Keratinocyte (primary cell): Measurements from ENCODE around the gene SPG11. TPM values are rescaled to one million over a fixed set of nuclear protein-coding genes. Genes with fewer than 3 reads are reported as not detected.
"Not testable (repeated sequence)": the region's sequence is repeated elsewhere in the genome, so short reads cannot be mapped to it uniquely, and the experiment has no call there.

ENCODE experiments used
- DNase-seq: peaks from one replicate; pipeline ENCODE4 v3.0.0-alpha.2; 2011; ENCODE audit warnings: low read depth, missing footprints, low spot score
- FAIRE-seq: peaks from 2 replicates; lab custom pipeline; 2011; peaks lifted over from hg19 to GRCh38; lab: Jason Lieb, UNC
- H2AFZ ChIP-seq: 2 replicates; pipeline ENCODE4 v1.6.0; 2012; ENCODE audit warnings: low read length, control low read depth, inconsistent platforms; ENCODE audit not compliant: control insufficient read depth
- H3K27ac ChIP-seq: 2 replicates; pipeline ENCODE4 v1.5.1; 2011; ENCODE audit warnings: low read length; ENCODE audit not compliant: control insufficient read depth, insufficient read depth
- H3K27me3 ChIP-seq: 3 replicates; pipeline ENCODE4 v1.6.0; 2011; ENCODE audit warnings: low read length; ENCODE audit not compliant: control insufficient read depth, insufficient read depth; ENCODE audit errors: extremely low read depth
- H3K36me3 ChIP-seq, 2 experiments: 2 replicates in 1 of 2; 3 replicates in 1 of 2; pipeline ENCODE4 v1.5.1; 2011; ENCODE audit warnings: low read length in 2 of 2, mild to moderate bottlenecking in 1 of 2; ENCODE audit not compliant: control insufficient read depth in 2 of 2, insufficient read depth in 2 of 2; ENCODE audit errors: extremely low read depth in 1 of 2
- H3K4me1 ChIP-seq: 3 replicates; pipeline ENCODE4 v1.5.1; 2011; ENCODE audit warnings: low read length; ENCODE audit not compliant: control insufficient read depth, insufficient read depth; ENCODE audit errors: extremely low read depth
- H3K4me2 ChIP-seq: 3 replicates; pipeline ENCODE4 v1.6.0; 2011; ENCODE audit warnings: low read depth, low read length; ENCODE audit not compliant: control insufficient read depth, insufficient read depth; ENCODE audit errors: extremely low read depth
- H3K4me3 ChIP-seq, 3 experiments: fragments of 200-600 bp in 1 of 3; sonication (generic) in 1 of 3; 2 replicates in 2 of 3; 3 replicates in 1 of 3; pipeline ENCODE4 v1.5.1; 2011 to 2016; ENCODE audit warnings: low read length in 3 of 3, mild to moderate bottlenecking in 3 of 3, control low read depth in 2 of 3, inconsistent platforms in 1 of 3, low read depth in 1 of 3, mixed read lengths in 1 of 3, mixed run types in 1 of 3, moderate library complexity in 1 of 3; ENCODE audit not compliant: control insufficient read depth in 2 of 3, insufficient read depth in 2 of 3; ENCODE audit errors: extremely low read depth in 1 of 3
- H3K79me2 ChIP-seq: 2 replicates; pipeline ENCODE4 v1.6.0; 2012; ENCODE audit warnings: low read length; ENCODE audit not compliant: control insufficient read depth, insufficient read depth
- H3K9ac ChIP-seq: 3 replicates; pipeline ENCODE4 v1.6.0; 2011; ENCODE audit warnings: low read length; ENCODE audit not compliant: control insufficient read depth, insufficient read depth; ENCODE audit errors: extremely low read depth
- H3K9me1 ChIP-seq: 3 replicates; pipeline ENCODE4 v1.6.0; 2011; ENCODE audit warnings: low read length; ENCODE audit not compliant: control insufficient read depth, insufficient read depth; ENCODE audit errors: extremely low read depth
- H3K9me3 ChIP-seq: 2 replicates; pipeline ENCODE4 v1.5.1; 2012; ENCODE audit warnings: low read depth, low read length; ENCODE audit not compliant: control insufficient read depth
- H4K20me1 ChIP-seq: 3 replicates; pipeline ENCODE4 v1.6.0; 2011; ENCODE audit warnings: low read length; ENCODE audit not compliant: control insufficient read depth, insufficient read depth; ENCODE audit errors: extremely low read depth
- EZH2 ChIP-seq: IDR thresholded peaks from one replicate; pipeline ENCODE4 v1.6.1; 2012; ENCODE audit warnings: inconsistent platforms, mild to moderate bottlenecking, low read length, moderate library complexity
- dilution Hi-C: fragments of 300-500 bp; cut with MboI; formaldehyde crosslinking; loops from one replicate; pipeline ENCODE4 v1.7.0; 2020; ENCODE audit warnings: low sequenced_read_pairs; ENCODE audit not compliant: extremely low pct_ligation_motif_present
- polyA plus RNA-seq, 5 experiments: library from polyadenylated mRNA; depleted of rRNA in 3 of 5; stranded (reverse) in 3 of 5; stranded (forward) in 1 of 5; unstranded in 1 of 5; fragments of >200 nt; gene quantifications; 1 replicate in 1 of 5; 2 replicates in 3 of 5; 3 replicates in 1 of 5; pipeline versions ENCODE4 v1.2.1 to v1.2.3, GENCODE V29; 2011 to 2012; ENCODE audit warnings: missing spikeins in 2 of 5, low read depth in 1 of 5, low replicate concordance in 1 of 5
- TF ChIP-seq, protein P1 (sequence below), 3 experiments: IDR thresholded peaks in 1 of 3; conservative IDR thresholded peaks in 1 of 3; optimal IDR thresholded peaks in 1 of 3; 2 replicates in 2 of 3; 3 replicates in 1 of 3; pipeline versions ENCODE3 to v1.5.1; 2011; ENCODE audit warnings: low read length in 3 of 3, mild to moderate bottlenecking in 3 of 3, moderate library complexity in 2 of 3, control low read depth in 1 of 3, inconsistent platforms in 1 of 3; ENCODE audit not compliant: insufficient read depth in 2 of 3; ENCODE audit errors: extremely low read depth in 1 of 3

SPG11 gene
- polyA plus RNA-seq, 1 donor (not counting 4 experiments of a cell fraction or from before 2014, with no cell fraction given): 41.5 TPM

DNA sequence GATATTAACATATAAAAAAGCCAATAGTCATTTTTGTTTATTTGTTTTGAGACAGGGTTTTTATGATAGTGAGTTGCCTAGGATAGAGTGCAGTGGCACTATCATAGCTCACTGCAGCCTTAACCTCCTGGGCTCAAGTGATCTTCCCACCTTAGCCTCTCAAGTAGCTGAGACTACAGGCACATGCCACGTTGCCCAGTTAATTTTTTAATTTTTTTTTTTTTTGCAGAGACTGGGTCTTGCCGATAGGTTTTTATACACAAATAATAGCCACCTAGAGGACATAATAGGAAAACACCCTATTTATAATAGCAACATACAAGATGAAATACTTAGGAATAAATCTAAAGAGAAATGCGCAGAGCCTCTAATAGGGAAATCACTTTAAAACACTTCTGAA, 113.2 kb downstream of the SPG11 start:
- no peak for DNase-seq
- Histone ChIP-seq H3K4me3 (no peak overlapping the region), H2AFZ (no peak overlapping the region), H3K4me1 (peaks cover 4% of the 10 kb centered on the region), H4K20me1 (peaks cover 6% of the 10 kb centered on the region), H3K27ac (no peak overlapping the region), H3K36me3 (peaks cover 7 to 20% of the 10 kb centered on the region in 2 experiments), H3K79me2 (peaks cover 69% of the 10 kb centered on the region), H3K4me2 (no peak overlapping the region), H3K27me3 (no peaks in the 10 kb centered on the region), H3K9ac (no peak overlapping the region), H3K9me3 (no peaks in the 10 kb centered on the region), H3K9me1 (no peaks in the 10 kb centered on the region)
- dilution Hi-C loops: no loop called here
- no peak for FAIRE-seq
- no peak for TF ChIP-seq EZH2
- TF ChIP-seq, protein P1, sequence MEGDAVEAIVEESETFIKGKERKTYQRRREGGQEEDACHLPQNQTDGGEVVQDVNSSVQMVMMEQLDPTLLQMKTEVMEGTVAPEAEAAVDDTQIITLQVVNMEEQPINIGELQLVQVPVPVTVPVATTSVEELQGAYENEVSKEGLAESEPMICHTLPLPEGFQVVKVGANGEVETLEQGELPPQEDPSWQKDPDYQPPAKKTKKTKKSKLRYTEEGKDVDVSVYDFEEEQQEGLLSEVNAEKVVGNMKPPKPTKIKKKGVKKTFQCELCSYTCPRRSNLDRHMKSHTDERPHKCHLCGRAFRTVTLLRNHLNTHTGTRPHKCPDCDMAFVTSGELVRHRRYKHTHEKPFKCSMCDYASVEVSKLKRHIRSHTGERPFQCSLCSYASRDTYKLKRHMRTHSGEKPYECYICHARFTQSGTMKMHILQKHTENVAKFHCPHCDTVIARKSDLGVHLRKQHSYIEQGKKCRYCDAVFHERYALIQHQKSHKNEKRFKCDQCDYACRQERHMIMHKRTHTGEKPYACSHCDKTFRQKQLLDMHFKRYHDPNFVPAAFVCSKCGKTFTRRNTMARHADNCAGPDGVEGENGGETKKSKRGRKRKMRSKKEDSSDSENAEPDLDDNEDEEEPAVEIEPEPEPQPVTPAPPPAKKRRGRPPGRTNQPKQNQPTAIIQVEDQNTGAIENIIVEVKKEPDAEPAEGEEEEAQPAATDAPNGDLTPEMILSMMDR (optimal IDR thresholded peaks at IDR 0.05 in 1 of 3, IDR thresholded peaks at IDR 0.05 in 1 of 3, conservative IDR thresholded peaks at IDR 0.05 in 1 of 3; ENCODE audit: extremely low read depth in 1 of 3, insufficient read depth in 2 of 3, low read length in 3 of 3): peak in 2 of 3 experiments; percentile 15 to 24

DNA sequence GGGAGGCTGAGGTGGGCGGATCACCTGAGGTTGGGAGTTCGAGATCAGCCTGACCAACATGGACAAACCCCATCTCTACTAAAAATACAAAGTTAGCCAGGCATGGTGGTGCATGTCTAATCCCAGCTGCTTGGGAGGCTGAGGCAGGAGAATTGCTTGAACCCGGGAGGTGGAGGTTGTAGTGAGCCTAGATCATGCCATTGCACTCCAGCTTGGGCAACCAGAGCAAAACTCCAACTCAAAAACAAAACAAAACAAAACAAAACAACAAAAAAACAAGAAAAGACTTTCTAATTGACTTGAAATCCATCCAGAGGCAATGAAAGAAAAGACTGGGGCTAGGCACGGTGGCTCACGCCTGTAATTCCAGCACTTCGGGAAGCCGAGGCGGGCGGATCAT, 114.3 kb downstream of the SPG11 start:
- H3K27ac ChIP-seq, H3K9me1 ChIP-seq, H3K27me3 ChIP-seq, dilution Hi-C loops, H4K20me1 ChIP-seq, H3K4me1 ChIP-seq, H3K9ac ChIP-seq, H3K4me3 ChIP-seq, H3K4me2 ChIP-seq, H2AFZ ChIP-seq, DNase-seq, FAIRE-seq, H3K9me3 ChIP-seq: not testable (repeated sequence)
- Histone ChIP-seq H3K36me3 (peaks cover 5 to 15% of the 10 kb centered on the region in 2 experiments), H3K79me2 (peaks cover 80% of the 10 kb centered on the region)
